GM12892 (cell line): ENCODE measurements around the gene CADPS.

ENCODE experiments used
- POLR2A ChIP-seq: IDR thresholded peaks from 2 replicates; pipeline ENCODE4 v1.6.1; 2011; ENCODE audit warnings: low read depth, low read length, control low read depth
- POLR2AphosphoS5 ChIP-seq: IDR thresholded peaks from 2 replicates; pipeline ENCODE4 v1.6.1; 2011; ENCODE audit warnings: low read depth, low read length, control low read depth
- TAF1 ChIP-seq: IDR thresholded peaks from 2 replicates; pipeline ENCODE4 v1.6.1; 2011; ENCODE audit warnings: low read depth, mild to moderate bottlenecking, control low read depth, low read length, borderline replicate concordance

- TF ChIP-seq POLR2AphosphoS5 (no peak), POLR2A (no peak), TAF1 (no peak)
Measured at GRCh38 chr3:62445275-62445674, 429.9 kb downstream of the CADPS start.
